NOMO-1 (cell line): ENCODE data around the gene TBC1D9.
A peak's percentile ranks its signal among the peaks of the same experiment; 100 is the strongest.

Experiments
- DNase-seq, 2 experiments: peaks; one replicate each; lab custom pipeline; 2025; ENCODE audit not compliant: unreplicated experiment in 2 of 2; lab: John Stamatoyannopoulos, UW

TBC1D9 gene

DNA sequence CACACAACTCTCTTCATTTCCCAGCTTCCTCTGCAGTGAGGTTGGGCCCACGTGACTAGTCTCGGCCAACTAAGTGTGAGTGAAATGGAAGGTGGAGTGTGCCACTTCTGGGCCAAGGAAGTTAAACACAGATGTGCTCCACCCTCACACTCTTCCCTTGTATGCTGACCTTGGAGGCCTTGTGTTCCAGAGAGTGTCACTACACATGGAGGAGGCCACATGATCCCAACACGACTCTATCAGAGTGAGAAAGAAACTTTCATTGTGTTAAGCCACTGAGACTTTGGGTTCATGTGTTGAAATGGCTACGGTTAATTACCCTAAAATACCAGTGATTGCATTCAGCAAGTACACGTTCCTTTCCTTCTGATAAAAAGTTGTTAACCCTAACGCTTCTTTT lies 55.1 kb downstream of the TBC1D9 start:
- DNase-seq = no peak

DNA sequence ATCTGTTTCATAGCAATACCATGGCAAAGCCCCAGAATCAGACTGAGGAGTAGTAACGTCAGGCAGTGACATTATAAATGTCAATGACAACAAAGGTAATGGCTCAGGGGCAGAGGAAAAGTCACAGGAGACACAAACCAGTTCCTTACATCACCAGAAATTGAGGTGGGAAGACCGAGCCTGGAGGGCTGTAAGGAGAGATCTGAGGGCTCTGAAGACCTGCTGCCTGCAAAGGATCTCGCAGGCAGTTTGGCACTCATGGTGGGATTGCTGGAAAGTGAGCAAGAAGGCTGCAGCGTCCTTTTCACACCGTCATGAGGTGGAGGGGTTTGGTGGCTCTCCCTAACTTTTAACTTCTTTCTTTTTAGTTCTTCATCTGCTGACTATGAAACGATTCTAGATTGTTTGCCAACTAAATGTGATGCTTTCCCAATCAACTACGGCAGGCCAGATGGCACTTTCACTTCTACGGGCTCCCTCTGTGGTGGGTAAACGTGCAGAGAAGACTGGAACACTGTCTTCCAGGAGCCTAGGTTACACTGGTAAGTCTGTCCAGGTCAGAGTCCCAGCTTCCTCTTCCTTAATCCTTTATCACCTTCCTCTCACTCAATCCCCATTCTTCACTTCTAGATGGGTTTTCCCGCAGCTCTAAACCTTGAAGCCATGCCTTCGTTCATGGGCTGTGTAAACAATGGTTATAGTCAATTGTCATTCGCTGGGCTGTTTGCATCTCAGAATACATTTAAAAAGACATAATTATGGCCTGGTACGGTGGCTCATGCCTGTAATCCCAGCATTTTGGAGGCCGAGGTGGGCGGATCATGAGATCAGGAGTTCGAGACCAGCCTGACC lies 58.2 kb downstream of the TBC1D9 start:
- peak; percentile 36 to 46 for DNase-seq

DNA sequence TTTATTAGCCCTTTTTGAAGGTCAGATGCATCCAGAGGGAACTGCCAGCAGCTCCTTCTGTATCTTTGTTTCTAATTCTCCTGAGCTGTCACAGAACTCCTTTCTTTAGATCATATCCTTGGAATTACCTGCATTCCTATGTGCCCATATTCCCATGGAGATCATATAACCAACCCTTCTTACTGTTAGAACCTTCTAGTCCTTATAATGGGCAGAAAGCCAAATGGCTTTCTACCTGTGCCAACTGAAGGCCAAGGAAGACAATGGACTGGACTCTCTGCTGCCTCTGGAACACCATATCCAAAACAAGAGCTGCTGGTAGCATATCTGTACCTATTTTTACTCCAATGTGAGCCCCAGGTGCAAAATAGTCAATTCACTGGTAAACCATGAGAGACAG lies 60.7 kb downstream of the TBC1D9 start:
- DNase-seq = no peak

DNA sequence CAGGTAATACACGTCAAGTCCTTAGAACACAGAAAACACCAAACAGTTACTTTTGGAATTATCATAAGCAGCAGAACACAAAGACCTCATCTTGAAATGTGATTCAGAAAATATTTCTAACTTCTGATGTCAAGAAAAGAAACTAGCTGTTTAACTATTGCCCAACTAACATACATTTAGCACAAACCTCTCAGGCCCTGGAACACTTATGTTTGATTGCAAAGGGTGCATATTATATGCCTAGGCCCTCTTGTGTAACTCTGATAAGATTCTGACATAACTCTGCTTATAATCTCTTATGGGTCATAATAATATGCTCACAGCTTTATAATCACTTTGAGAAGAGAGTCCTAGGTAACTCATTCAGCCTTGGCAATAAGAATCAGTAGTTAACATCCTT lies 62.6 kb downstream of the TBC1D9 start:
- no peak for DNase-seq

DNA sequence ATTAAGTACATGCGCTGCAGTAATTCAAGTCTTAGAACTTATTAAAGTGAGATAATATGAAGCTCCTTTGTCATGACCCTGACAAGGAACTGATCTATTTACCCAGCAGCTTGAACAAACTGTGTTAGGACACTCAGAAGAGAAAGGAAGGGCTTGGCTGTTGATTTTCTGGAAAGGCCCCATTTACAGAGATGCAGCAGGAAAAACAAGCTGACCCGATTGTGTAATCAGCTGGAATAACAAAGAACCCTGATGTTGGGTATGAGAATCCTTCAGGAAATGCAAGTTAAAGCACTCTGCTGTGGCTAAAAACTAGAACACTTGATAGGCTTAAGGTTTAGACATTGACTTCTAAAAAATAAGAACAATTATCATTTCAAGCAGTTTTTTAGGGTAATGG lies 64.8 kb downstream of the TBC1D9 start:
- DNase-seq = no peak

DNA sequence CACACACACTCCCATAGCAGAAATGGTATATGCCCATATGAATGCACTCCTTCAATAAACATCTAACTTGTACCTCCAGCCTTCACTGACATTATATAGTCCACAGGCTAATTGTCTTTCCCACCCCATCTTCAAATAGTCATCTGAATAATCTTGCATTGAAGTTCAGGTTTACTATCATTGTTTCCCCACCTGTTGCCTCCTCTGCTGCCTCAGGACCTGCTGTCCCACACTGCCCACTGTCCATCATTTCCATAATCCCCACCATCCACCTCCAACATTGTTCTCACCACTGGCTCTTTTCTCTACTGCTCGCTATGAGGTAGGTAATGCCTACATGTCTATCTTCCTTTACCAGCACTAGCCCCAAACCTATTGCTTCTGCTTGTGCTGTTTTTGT lies 66.1 kb downstream of the TBC1D9 start:
- DNase-seq = no peak

DNA sequence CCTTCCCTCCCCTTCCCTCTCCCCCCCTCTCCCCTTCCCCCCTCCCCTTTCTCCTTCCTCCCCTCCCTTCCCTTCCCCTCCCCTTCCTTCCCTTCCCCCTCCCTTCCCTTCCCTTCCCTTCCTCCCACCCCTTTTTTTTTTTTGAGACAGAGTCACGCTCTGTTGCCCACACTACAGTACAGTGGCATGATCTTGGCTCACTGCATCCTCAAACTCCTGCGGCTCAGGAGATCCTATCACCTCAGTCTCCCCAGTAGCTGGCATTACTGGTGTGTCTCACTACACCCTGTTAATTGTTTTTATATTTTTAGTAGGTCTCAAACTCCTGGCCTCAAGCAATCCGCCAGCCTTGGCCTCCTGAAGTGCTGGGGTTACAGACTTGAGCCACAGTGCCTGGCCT lies 66.6 kb downstream of the TBC1D9 start:
- DNase-seq = no peak

DNA sequence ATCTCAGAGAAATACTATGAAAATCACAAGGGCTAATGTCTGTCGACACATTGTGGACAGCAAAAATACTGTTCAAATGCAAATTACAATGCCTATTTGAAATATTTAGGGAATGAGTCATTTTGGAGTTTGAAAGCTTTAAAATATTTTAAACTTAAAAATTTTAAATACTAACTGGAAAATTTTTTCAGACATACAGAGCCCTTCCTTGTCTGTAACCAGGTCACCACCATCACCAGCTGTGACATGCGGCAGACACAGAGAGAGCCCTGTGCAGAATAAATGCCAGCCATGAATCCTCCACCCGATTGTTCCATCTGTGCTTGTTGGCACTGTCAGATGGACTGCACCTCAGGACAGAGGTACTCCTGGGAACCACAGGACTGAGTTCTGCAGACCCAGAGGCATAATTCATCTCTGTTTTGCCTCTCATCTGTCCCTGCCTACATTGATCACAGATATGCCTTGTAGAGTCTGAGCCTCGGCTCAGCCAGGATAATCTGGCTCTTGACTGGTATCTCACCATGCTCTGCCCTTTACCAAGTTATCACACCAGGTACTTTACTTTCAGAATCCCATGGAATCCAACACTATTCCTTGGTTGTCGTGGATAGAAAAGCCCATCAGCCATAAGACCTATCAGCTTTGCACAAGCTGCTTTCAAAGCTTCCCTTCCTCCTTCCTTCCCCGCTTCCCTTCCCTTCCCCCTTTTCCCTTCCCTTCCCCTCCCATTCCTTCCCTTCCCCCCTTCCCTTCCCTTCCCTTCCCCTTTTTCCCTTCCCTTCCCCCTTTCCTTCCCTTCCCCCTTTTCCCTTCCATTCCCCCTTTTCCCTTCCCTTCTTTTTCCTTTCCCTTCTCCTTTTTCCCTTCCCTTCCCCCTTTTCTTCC lies 67.2 kb downstream of the TBC1D9 start:
- DNase-seq = no peak

DNA sequence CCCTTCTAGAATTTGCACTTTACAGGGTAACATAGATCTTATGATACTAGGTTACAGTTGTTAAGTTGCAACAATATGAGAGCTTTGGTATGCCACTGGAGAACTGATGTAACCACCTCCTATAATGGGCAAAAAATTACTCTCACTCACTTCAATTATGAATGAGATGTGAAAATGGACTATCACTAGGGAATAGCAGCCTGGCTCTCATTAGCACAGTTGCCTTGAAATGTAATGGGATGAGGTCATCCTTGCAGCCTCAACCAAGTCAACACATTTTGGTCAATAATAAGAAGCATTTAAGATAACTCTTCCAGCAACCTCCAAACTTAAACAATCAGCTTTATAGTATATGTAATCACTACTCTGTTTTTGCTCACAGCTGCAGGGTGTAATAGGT lies 69.4 kb downstream of the TBC1D9 start:
- no peak for DNase-seq

DNA sequence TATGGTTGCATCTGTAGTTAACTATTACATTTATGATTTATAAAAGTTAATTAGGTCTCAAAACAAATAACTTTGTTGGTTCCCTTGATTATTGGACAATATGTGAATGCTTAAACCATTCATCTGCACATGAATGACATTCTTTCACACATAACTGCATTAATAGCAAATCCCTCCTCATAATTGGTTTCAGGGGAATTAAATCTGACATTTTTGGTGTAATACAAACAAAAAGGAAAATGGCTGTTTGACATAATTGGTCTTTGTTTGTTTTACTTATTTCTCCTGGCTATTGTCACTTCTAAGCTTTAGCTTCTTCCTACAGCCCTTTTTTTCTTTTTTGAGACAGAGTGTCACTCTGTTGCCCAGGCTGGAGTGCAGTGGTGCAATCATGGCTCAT lies 71.9 kb downstream of the TBC1D9 start:
- DNase-seq = no peak

DNA sequence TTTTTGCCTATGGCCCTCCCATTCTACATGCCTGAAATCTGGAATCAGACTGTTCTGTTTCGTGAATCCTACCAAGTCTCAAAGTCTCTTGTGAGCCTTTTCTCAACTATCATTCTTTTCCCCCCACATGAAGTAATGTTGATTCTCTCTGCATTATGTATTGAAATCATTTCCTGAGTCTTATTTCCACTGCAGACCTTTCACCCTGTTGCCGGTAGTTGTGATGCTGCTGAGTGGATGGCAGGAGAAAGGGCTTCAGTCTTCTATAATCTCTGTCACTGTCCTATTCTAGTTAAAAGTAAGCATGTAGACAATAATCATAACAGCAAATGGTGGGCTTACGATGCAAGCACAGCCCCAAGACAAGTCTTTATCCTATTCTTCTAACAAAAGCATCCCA lies 75.0 kb downstream of the TBC1D9 start:
- no peak for DNase-seq

DNA sequence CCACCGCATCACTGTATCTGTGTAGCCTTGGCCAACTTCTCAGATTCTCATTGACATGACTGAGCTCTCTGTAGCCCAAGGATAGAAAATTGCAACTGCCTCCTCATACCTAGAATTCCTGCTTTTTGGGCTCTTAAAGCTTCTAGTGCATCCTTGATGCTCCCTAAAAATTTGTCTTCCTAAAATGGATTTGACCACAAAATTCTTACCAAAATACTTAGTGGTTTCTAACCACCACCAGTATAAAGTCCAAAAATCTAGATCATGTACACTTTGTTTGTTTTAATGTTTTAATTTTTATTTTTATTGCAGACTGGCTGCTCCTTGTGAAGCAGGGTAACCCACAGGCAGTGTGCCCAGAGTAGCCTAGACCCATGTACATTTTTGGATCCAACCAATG lies 75.5 kb downstream of the TBC1D9 start:
- no peak for DNase-seq

DNA sequence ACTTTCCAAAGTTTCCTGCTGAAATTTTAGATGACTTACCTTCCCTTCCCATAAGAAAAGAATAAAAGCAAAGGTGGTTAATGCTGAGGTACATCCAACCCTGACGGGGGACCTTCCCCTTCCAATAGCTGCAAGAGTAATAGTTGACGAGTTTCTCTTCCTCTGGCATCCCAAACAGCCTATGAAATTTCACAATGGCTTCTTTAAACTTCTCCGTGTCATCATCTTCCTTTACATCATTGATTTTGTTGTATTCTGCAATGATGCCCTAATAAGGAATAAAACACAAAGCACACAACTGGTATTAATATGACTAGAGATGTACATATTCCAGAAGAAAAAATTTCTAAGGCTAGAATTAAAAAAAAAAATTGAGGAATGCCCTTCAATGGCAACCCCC lies 76.6 kb downstream of the TBC1D9 start:
- peak; percentile 23 to 56 for DNase-seq

DNA sequence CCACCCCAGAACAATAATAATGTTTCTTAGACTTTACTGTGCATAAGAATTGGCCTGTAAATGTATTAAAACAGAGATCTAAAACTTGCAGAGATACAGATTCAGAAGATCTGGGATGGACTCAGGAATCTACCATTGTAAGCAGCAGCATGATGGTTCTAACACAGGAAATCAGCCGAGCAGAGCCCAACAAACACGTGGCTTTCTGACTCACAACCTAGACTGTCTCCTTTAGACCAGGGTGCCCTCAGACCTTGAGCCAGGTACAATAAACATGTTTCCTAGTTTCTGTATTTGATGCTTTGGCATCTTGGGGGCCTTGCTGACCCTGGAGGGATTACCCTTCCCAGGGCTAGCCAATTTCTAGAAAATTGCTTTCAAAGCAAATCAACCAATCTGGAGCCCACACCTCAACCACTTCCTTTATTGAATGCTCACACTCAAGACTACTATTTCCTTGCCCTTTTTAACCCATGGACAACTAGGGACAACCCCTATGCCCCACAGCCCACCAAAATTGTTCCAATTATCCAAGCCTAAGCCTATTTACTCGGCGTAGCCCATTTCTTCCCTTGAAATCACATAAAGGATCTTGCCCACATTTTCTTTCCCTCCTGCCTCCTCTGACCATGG lies 80.5 kb downstream of the TBC1D9 start:
- DNase-seq = no peak

DNA sequence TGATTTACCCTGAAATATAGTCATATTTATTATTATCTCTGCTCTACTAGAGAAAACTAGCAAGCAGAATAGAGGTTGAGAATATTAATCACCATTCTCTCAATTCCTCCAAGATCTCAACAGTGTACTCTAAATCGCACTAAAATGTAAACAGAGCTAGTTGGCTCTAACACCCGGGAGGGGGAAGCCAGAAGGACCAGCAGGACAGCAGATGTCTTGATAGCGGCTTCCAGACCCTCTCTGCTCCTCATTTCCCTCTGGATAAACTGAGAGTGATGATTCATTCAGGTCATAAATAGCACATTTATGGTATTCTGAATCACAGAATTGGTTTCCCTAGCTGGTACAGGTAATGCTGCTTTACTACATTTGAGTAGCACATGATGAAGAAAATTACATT lies 82.5 kb downstream of the TBC1D9 start:
- no peak for DNase-seq

DNA sequence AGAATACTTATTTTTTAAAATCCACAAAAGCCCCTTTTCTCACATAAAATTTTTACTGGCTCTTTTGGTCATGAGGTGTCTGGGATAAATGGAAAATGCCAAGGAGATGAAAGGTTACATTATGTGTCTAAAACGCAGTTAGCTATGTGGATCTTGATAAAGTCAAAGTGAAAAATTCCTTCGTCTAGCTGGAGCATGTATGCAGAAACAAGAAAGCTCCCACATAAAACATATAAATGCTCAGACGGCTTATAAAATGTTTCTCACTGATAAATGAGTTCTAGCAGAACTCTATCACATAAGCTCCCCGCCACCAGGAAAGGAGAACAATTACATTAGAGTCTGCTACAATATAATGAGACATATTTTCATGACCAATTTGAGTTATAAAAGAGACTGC lies 83.8 kb downstream of the TBC1D9 start:
- no peak for DNase-seq

DNA sequence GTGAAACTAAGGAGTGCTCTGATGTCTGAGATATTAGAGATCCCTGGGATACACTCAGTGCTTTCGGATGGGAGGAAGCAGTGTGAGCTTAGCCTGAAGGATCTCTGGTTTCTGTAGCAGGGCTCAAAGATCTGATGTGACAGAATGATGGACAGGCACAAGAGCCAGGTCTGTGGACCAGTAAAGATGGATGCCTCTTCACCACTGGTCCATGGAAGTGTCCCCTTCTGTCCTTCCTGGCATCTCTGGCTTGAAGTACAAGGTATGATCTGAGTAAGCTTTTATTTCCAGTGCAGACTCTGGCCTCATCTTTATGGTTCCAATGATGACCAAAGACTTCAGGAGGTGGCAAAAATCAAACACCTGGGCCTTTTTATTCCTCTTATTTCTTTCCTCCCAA lies 88.1 kb downstream of the TBC1D9 start:
- no peak for DNase-seq

DNA sequence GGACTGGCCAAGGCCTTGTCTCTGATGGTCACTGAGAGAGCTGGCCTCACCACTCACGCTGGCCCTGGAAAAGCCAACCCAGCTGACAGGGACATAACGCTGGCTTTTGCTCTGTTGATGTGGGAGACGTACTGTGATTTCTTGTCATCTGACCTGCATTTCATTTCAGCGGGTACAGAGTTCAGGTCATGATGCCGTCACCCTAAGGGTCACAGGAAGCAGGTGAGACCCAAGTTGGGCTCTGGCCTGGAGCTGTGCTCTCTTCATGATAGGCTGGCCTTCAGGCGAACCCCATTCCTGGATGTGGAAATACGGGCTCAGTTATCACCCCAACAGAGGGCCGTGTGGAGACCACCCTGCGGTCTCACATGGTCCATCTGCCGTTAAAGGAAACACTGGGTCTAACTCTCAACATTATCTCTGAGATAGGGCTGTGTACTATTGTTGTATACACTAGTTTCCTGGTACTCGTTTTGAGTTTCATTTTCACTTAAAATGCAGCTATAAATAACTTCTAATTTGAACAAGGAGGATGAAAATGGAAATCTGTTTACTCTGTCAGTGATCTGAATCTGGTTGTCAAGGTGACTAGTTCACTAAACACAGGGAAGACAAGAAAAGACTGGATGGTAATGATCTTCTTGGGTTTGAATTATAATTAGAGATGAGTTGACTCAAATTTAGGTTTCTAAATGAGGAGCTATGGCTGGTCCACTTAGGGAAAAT lies 89.1 kb downstream of the TBC1D9 start:
- DNase-seq = no peak

DNA sequence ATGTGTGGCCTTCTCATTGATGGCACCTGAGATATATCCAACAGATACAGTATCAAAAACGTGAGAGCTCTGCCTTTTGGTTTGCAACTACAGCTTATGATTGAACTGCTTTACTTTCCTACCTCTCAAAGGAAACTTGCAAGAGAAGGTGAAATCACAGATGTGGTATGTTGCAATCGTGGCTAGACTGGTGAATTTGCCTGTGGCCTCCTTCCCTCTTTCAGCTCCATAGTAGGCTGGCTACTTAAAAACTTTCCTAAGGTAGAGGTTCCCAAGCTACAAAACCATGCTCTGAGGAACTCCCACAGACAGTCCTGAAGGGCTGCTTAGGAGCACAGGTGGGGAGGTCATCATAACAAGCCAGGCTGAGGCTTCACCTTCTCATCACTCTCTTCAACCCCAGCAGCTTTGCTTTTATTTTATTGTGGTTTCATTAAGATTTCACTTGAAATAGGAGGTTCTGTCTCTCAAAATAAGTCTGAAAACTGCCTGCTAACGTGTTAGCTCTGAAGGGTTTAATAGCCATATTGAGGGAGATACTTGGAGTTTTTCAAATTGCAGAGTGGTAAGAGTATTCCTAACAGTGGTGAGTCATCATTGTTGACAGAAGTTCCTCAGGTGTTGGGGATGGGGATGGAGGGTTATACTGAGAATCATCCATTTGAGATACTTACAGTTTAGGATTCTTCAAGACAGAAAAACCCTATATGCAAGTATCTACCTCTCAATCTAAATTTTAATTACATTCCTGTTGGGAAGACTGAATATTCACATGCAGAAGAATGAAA lies 93.9 kb downstream of the TBC1D9 start:
- peak; percentile 19 to 41 for DNase-seq

DNA sequence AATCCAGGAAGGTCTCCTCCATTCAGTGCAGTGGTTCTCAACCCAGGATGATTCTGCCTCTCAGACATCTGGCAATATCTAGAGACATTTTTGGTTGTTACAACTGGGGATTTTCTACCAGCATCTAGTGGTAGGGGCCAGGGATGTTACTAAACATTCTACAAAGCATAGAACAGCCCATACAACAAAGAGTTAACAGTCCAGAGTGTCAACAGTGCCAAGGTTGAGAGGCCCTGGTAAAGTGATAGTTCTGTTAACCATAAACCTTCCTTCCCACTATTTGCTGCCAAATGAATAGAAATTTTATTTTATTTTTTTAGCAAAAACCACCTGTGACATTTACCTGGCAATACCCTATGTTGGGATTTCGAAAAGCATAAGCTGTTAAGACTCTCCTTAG lies 94.6 kb downstream of the TBC1D9 start:
- no peak for DNase-seq
